ENCODE measurements around the gene FHOD3. TPM values are rescaled to one million over a fixed set of nuclear protein-coding genes. Genes with fewer than 3 reads are reported as not detected.
"Not testable (repeated sequence)": the region's sequence is repeated elsewhere in the genome, so short reads cannot be mapped to it uniquely, and the experiment has no call there.

FHOD3 gene
- total RNA-seq, 1 donor from 2014 or later = not detected

DNA sequence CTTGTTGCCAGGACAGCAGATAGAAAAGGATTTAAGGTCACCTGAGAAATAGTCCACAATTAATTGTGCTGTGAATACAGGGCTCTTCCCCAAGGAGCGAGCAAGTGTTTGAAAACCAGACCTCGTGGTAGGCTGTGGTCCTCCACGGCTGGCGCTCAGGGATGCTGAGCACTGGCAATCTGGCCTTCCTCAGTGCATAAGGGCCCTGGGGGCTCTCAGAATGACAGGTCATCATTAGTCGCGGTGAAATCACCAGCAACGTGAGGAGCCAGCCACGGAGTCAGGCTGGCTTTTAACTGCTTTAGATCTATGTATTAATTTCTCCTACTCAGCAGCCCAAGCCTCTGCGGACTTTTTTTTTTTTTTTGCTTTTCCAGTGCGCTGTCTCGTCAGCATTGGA lies 148.5 kb downstream of the FHOD3 start:
- intact Hi-C loops (cut with micrococcal nuclease) = no loop called here

DNA sequence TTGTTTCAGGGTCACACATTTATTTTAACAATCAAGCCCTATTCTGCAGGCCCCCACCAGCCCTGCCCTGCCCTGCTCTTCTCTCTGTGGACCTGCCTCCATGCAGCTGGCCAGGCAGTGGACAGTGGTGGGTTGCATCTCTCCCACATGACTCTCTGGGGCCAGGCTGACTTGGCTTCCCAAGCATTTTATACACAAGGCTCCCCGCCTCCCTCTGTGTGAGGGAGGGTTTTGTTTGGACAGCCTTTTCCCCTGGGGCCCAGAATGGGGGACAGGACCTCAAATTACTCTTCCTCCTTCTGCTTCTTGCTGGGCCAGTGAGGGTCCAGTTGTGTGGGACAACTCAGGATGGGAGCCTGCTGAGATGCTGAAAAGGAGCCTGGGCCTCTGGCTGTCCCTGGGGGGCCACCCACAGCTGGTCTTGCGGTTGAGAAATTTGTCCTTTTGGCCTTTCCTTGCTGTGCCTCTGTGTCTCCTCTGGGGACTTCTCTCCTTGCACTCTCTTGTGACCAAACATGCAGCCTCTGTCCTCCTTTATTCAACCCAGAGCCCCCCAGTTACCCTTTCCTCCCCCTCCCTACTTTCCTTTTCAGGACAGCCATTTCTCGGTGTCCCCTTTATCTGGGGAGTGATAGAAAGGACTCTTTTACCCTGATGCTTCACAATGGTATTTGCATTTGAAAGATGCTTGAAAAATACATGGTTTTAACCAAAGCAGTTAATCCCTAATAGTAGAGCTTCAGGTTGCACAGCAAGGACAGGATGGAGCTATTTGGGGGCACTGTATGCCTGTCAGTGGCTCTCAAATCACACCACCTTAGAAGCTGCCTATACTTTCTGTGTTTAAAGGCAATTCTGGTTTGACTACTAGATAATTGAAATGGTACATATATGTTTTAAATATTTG lies 151.1 kb downstream of the FHOD3 start:
- intact Hi-C loops (cut with micrococcal nuclease) = no loop called here

DNA sequence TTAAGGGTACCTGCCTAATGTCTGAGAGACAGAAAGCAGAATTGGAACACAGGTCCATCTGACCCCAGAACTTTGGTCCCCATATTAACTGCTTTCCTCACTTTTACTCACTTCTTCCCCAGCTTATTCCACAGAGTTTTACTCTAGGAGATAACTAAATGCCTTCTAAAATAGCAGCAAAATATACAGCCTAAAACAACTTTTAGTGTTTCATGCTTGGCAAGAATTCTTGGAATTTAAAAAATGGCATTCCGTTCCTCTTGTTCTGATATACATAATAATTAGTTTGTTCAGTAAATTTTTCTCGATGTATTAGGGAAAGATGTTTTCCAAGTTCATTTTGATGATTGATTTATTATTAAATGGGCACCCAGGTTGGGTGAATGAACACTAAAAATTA lies 151.9 kb downstream of the FHOD3 start:
- intact Hi-C loops (cut with micrococcal nuclease) = no loop called here

DNA sequence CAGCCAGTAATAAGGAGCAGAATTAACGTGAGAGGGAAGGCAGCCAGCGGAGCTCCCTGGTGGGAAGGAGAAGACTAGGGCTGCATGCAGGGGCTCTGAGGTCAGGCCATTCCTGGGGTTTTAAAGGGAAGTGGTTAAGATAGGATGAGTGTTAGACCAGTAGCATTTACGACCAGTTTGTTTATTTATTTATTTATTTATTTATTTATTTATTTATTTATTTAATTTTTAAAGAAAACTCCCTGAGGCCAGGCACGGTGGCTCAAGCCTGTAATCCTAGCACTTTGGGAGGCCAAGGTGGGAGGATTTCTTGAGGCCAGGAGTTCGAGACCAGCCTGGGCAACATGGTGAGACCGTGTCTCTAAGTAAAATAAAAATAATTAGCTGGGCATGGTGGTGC lies 152.8 kb downstream of the FHOD3 start:
- intact Hi-C loops (cut with micrococcal nuclease) = no loop called here

DNA sequence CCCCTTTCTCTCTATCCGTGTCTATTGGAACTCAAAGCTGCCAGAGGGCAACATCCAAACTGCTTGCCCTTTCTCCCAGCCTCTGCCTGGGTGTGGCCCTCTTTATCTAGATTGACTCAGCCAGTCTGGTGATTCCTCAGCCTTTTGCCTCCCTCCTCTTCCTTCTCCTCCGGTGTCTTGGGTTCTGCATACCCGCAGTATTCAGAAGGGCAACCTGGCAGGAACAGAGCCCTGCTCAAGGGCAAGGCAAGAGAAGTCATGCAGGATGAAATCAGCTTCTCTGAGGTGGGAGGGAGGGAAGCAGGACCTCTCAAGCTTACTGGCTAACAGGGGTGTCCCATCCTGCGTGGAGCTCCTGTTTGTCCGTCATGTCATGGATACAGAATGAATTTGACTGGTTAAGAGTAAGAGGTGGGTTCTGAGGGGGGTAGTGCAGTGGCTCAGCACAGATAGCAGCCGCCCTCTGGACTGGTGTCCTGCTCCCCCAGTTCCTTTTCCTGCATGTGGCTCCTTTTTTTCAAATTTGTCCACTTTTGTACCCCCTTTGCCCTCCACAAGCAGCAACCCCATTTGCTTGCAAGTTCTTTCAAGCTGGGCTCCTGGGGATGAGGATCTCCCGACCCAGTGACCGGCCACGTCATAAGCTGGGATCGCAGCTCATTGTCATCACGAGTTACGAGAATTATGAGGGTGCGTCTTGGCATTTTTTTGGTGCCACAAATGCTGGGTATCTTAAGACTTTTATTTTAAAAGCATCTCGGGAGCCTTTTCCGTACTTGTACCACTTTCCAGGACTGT lies 154.1 kb downstream of the FHOD3 start:
- intact Hi-C loops (cut with micrococcal nuclease) = no loop called here

DNA sequence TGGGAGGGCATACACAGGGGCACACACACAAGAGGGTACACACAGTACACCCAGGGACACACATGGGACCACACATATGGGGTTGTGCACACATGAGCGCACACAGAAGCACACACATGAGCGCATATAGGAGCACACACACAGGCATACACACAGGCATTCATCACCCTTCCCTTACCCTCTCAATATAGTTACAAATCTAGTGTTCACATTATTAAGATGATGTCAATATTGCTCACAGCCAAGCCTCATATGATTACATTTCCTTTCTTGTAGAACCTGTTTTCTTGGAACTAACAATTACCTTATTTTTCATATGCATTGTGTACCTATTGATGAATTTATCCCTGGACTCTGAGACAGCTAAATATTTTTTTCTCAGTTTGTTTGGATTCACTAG lies 156.7 kb downstream of the FHOD3 start:
- intact Hi-C loops (cut with micrococcal nuclease) = no loop called here

DNA sequence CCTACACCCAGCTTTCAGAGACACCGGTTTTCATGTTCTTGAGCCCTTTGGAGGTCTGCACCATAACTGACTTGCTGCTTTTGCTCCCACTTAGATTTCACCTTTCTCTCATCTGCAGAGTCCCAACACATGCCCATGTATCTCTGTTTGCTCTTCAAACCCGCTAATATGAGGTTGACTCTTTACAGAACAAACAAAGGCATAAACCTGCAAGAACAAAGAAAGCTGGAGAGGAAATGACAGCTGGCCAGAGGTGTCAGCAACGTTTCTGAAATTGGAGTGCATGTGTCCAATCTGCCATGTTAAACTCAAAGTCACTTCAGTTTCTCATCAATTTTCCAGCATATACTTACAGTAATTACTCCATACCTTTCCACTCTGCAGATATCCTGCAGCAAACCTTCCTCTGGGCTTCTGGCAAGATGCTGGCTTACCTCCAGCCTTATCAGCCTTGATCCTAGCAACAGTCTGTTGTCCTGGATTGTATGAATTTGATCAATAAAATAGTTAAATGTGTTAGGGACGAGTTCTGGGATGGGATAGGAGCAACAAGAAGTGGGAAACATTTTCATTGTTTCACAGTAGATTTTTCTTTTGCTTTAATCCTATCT lies 157.4 kb downstream of the FHOD3 start:
- intact Hi-C loops (cut with micrococcal nuclease) = no loop called here

DNA sequence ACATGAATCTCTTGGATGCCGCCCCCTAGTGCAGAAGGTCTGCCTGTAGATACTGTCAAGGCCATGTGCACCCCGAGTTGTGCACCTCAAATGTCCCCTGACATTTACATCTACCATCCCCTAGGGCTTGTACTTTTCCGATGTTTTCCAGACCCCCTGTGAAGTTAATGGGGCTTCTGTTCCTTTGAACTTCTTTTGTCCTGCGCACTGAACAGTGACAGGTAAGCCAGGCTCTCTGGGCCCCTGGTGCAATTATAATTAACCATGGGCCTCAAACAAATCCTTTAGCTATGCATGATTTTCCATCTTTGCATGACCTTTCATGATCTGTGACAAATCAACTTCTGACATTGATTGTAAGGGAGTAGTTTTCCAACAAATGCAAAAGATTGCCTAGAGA lies 158.4 kb downstream of the FHOD3 start:
- intact Hi-C loops (cut with micrococcal nuclease) = no loop called here

DNA sequence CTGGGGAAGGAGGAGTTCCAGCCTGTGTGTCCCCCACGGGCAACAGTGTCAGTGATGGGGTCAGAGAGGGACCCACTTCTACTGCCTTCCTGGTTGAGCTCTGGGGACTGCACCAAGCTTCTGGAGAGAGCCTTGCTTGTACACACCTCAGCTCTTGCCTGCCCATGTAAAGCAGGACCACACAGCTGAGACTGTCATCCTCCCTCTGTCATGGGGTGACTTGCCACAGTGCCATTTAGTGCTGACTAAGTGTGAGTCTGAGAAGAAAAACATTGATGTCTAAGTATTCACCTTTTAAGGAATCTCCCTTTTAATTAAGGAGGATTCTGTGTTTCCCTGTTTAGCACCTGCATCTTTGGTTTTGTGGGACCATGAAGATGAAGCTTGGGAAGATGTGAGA lies 159.1 kb downstream of the FHOD3 start:
- intact Hi-C loops (cut with micrococcal nuclease) = no loop called here

DNA sequence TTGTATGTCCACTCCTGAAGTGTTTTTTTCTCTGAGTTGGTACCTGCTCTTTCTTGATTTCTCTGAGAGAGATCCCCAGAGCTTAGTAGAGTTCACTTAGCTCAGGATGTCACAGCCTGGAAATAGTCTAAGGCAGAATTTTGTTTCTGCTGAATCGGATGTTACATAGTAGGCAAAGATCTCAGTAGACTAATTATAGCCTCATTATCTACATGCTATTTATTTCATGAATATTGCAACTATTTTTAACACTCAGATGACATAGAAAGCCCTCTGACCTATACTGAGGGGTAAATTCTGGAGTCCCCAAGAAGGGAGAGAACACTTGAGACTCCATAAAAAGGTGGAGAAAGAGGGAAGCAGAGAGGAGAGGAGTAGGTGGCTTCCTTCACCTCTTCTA lies 160.2 kb downstream of the FHOD3 start:
- intact Hi-C loops (cut with micrococcal nuclease) = no loop called here

DNA sequence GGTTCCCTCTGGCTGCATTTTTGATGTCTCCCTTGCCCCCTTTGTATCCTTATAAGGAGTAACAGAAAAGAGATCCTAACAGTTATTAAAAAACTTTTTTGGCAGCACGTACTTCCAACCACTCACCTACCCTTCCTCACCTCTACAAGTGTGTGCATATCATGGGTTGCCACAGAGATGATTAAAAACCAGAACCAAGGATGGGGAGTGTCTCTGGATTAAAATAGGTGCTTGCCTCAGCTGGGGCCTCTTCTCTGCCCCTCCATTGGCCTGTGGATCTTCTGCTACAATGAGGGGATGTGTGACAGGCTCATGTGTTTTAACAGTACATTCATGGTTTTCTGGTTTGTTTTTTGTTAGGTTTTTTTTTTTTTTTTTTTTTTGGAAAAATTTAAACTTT lies 160.8 kb downstream of the FHOD3 start:
- intact Hi-C loops (cut with micrococcal nuclease) = no loop called here

DNA sequence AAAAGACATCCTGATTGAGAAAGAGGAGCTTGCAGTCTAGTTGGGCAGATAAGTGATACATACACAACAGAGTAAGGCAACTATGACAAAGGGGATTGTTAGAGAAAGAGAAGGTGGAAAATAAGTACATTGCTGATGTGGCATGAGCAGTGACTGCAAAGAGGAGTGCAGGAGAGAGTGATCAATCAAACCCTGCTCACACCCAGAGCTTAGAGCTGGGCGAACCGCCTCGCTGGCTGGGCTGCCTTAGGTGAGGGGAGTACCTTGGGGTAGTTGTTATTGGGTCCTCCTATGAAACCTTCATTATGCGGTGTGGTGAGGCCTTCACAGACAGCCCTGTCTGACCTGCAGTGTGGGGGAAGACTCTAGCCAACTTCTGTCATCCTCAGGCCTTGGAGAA lies 161.7 kb downstream of the FHOD3 start:
- intact Hi-C loops (cut with micrococcal nuclease) = no loop called here

DNA sequence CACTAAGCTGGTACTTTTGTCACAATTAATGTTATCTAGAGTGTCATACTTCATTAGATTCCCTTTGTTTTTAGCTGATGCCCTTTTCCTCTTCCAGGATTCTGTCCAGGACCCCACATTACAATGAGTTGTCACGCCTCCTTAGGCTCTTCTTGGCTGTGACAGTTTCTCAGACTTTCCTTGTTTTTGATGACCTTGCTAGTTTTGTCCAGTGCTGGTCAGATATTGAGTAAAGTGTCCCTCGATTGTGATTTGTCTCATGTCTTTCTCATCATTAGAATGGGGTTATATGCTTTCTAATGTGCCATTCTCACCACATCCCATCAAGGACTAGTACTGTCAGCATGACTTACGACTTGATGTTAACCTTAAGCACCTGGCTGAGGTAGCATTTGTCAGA lies 162.3 kb downstream of the FHOD3 start:
- intact Hi-C loops (cut with micrococcal nuclease) = no loop called here

DNA sequence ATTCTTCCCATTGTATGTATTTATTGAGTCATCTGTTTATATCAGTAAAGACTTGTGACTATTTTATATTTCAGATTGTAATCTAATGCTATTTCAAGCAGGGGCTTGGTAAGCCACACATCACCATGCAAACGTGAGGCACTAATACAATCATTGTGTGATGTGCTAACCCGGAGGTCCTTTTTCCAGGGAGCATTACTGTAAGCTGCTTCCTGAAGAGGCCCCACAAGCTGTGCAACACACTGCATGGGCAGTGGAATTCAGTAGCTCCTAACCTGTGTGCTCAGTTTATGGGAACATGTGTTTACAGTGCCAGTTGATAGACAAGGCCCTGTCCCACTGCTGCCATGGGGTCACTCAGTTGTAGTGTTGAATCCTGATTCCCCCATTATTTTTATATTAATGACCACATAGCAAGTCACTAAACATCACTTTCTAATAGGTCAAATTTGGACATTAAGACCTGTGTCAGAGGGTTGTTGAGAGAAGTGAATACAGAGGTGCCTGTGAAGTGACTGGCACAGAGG lies 162.9 kb downstream of the FHOD3 start:
- intact Hi-C loops (cut with micrococcal nuclease) = no loop called here

DNA sequence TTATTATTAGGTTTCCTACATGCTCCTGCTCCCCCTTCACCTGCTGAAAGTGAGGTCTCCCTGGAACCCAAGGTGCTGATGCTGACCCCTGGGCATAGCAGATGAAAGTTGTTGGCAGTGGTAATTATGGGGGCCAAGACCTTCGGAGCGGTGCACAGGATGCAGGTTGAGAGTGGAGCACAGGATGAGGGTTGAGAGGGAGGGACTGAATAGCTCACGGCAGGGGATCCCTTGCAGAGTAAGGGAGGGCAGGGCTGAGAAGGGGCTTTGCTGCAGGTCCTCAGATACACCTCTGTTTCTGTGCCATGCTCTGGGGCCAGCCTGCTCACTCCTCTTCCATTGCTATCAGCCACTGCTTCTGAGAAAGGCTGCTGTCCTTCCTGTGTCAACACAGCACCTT lies 163.3 kb downstream of the FHOD3 start:
- intact Hi-C loops (cut with micrococcal nuclease) = no loop called here

DNA sequence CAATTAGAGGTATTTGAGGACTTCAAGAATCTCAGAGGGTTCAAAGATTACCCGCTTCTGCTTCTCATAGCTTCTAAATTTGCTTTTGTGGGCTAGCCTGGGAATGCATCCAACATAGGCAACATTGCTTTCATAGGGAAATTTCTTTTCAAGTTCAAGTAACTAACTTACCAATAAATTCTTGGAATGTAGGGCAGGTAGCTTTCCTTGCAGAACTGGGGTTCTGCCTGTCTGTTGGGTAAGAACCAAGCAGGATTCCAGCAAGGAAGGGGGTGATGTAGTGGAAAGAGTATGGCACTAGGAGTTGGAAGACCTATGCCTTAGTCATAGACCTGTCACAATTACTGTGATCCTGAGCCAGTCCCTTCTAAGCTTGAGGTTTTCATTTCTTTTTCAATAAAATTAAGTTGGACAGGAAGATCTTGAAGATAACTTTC lies 164.1 kb downstream of the FHOD3 start:
- intact Hi-C loops (cut with micrococcal nuclease) = no loop called here

DNA sequence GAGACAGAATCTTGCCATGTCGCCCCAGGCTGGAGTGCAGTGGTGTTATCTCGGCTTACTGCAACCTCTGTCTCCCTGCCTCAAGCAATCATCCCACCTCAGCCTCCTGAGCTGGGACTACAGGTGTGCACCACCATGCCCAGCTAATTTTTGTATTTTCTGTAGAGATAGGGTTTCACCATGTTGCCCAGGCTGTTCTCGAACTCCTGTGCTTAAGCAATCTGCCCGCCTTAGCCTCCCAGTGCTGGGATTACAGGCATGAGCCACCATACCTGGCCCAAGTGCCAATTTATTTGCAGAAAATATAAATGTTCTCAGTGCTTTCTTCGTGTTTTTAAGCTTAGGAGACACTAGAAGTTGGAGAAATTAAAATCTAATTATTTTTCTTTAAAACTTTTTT lies 166.0 kb downstream of the FHOD3 start:
- intact Hi-C loops (cut with micrococcal nuclease) = not testable (repeated sequence)

DNA sequence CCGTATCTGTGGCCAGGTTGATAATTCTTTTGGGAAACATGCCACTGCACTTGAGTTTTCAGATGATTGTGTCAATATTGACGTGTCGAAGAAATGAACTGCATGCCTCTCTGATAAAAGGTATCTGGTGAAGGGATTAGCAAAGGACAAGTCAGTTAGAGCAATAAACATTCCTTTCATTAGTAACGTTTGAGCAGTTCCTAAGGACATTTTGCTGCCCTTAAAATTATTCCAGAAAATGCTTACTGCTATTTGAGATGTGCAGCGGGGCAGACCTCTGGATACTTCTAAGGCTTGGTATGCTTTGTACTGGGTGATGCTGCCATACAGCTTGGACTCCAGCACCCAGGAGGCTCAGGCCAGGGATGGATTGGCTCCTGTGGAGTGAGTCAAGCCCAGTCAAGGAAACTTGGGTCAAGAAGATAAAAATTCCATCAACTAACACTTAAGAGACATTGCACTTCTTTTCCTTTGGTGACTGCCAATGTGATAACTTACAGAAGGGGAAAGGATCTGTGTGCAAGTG lies 166.7 kb downstream of the FHOD3 start:
- intact Hi-C loops (cut with micrococcal nuclease) = no loop called here

DNA sequence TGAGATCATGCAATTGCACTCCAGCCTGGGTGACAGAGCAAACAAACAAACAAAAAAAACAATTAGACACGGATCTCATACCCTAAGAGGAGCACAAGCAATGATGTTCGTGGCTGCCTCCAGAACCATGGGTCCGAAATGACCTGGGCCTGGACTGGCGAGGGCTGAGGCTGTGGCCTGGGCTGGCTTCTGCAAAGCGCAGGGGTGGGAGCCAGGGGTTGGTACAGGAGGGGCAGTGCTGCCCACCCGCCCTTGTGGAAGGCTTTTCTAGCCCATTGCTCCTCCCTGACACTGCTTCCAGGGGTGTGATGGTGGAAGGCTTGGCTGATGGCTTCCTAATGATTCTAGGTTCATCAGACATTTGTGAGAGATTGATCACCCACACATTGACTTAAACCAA lies 167.8 kb downstream of the FHOD3 start:
- intact Hi-C loops (cut with micrococcal nuclease) = no loop called here

DNA sequence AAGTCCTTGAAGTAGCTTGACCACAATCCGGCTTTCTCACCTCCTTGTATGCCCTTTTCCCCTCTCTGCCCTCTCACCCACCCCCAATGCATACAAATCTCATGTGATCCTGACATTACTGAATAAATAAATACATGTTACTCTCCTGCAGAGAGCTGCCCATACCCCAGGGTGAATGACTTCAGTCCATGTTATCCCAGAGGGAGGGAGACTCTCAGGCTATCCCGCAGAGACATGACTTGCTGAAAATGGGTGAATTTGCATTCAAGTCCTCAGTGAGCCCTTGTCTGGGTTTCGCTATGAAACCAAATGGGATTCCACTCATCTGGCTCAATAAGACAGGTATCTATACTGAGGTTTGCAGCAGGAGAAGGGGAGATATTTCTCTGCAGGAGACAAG lies 168.5 kb downstream of the FHOD3 start:
- intact Hi-C loops (cut with micrococcal nuclease) = no loop called here

DNA sequence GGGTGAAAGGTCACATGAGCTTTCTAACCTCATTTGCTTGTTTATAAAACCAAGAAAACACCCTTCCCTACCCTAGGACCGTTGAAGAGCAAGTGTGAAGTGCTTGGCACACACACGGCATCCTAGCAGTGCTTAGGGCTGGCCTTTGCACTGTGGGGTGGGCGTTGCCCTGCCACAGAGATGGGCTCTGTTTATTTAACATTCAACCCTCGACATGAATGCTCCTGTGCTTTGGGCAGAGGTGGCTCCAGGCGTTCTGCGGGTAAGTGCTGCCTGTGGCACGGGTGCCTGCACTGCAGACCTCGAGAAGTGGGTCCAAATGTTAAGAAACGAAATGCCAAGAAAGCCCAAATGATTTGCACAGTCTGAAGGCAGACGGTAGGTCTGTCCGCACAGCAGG lies 170.1 kb downstream of the FHOD3 start:
- intact Hi-C loops (cut with micrococcal nuclease) = no loop called here

DNA sequence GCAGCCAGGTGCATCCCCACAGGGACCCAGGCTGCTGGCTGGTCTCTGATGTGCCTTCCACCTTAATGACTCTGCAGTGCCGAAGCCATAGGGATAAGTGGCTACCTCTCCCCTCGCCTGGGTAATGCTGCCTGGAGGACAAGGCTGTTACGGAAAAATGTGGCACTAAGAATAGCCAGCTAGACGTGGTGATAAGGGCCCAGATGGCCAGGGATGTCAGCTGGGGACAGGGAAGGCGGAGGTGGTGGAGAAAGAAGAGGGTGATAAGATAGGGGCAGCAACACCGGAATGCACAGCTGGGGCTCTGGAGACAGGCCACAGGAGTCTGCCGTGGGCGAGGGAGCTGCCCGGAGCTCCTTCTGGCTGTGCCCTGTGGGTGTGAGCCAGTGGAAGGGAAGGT lies 170.6 kb downstream of the FHOD3 start:
- intact Hi-C loops (cut with micrococcal nuclease) = no loop called here

Data from T-helper 2 cell treated with Interferon-gamma antibody and Interleukin-4, amounts not matched to agents 100 ng/mL and 5 ng/mL, for 36 hours (primary cell).